M059J (cell line): ENCODE results near the gene IFT122. TPM values are rescaled to one million over a fixed set of nuclear protein-coding genes. Genes with fewer than 3 reads are reported as not detected.
A peak's percentile ranks its signal among the peaks of the same experiment; 100 is the strongest.

Source experiments
- DNase-seq: peaks from one replicate; pipeline ENCODE4 v3.0.0-alpha.2; 2012; ENCODE audit warnings: low read depth
- total RNA-seq: library from RNA; depleted of rRNA; stranded (reverse); fragments of >200 nt; shearing (Covaris generic); gene quantifications from 2 replicates; pipeline ENCODE4 v1.2.3, GENCODE V29; 2014

The IFT122 gene
- total RNA-seq, 1 experiment from 2014 or later = 14.7 TPM

GRCh38 chr3:129517516-129517915 lies 77.5 kb downstream of the IFT122 start:
- DNase-seq = no peak

- no peak for DNase-seq
Measured at GRCh38 chr3:129518038-129518561, 78.1 kb downstream of the IFT122 start.

GRCh38 chr3:129518581-129518980 lies 78.6 kb downstream of the IFT122 start:
- DNase-seq = no peak

GRCh38 chr3:129519449-129519848 lies 79.4 kb downstream of the IFT122 start:
- no peak for DNase-seq

GRCh38 chr3:129519896-129520715 lies 80.1 kb downstream of the IFT122 start:
- DNase-seq = no peak

- DNase-seq = peak; percentile 16
Measured at GRCh38 chr3:129520960-129521359, 80.9 kb downstream of the IFT122 start.

- no peak for DNase-seq
Measured at GRCh38 chr3:129521611-129522010, 81.6 kb downstream of the IFT122 start.

- DNase-seq = no peak
Measured at GRCh38 chr3:129522953-129523352, 82.9 kb downstream of the IFT122 start.

- no peak for DNase-seq
Measured at GRCh38 chr3:129524081-129524480, 84.1 kb downstream of the IFT122 start.

- DNase-seq = peak; percentile 69
Measured at GRCh38 chr3:129525341-129525968, 85.4 kb downstream of the IFT122 start.

GRCh38 chr3:129526121-129526900 lies 86.3 kb downstream of the IFT122 start:
- DNase-seq = no peak

GRCh38 chr3:129527262-129527661 lies 87.2 kb downstream of the IFT122 start:
- no peak for DNase-seq

GRCh38 chr3:129528589-129529100 lies 88.6 kb downstream of the IFT122 start, which contains the start of gene RHO:
RHO (plus strand) TSS chr3:129528639; CDS start chr3:129528734, 95 bp downstream.
- no peak for DNase-seq

GRCh38 chr3:129529436-129530210 lies 89.6 kb downstream of the IFT122 start:
- DNase-seq = no peak

- DNase-seq = peak; percentile 15
Measured at GRCh38 chr3:129530251-129530791, 90.3 kb downstream of the IFT122 start.

GRCh38 chr3:129530821-129531220 lies 90.8 kb downstream of the IFT122 start:
- DNase-seq = no peak

GRCh38 chr3:129531699-129532098 lies 91.7 kb downstream of the IFT122 start:
- no peak for DNase-seq

GRCh38 chr3:129532261-129532660 lies 92.2 kb downstream of the IFT122 start:
- DNase-seq = no peak

GRCh38 chr3:129533406-129533805 lies 93.4 kb downstream of the IFT122 start:
- DNase-seq = no peak

- DNase-seq = peak; percentile 13
Measured at GRCh38 chr3:129534428-129535027, 94.5 kb downstream of the IFT122 start.
